C4-2B (cell line): Measurements from ENCODE around the gene RBM38.

Experiments
- H3K27ac ChIP-seq: fragments of 450-650 bp; 2 replicates; pipeline ENCODE4 v1.5.1; 2017
- ZFX ChIP-seq: fragments of 450-650 bp; IDR thresholded peaks from 2 replicates; pipeline ENCODE4 v1.6.1; 2017
- TF ChIP-seq, protein P1 (sequence below): fragments of 450-650 bp; conservative IDR thresholded peaks from 2 replicates; pipeline ENCODE4 v1.5.1; 2017; ENCODE audit warnings: mild to moderate bottlenecking

RBM38 gene

DNA sequence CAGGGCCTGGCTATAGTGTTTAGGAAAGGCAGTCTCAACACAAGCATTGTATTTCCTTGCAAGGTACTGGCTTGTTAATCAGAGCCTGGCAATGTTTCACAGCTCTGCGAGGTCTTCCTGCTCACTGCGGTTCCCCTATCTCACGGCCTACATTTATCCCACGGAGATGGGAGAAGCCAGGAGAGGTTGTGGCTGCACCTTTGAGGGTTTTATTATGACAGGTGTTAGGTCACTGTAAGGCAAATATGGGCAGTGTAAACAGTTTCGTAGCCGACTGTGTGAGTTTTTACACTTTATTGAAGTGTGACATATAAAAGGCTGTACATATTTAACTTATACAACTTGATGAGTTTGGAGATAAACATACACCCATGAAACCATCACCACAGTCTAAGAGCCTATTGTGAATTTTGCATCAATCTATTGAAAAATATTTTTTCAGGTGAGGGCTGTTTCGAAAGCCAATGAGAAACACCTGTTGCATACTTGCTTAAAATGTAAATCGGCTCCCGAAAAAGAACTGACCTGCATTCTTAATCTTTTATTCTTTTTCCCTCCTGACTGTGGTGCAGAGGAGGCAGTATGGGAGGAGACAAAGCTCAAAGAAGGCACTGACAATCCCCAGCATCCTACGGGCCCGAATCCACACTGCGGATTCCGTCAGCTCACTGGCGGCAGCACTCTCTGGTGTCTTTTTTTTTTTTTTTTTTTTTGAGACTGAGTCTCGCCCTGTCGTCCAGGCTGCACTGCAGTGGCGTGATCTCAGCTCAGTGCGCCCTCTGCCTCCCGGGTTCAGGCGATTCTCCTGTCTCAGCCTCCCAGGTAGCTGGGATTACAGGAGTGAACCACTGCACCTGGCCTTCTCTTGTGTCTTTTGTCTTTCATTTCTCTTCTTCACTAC lies 7.5 kb upstream of the RBM38 start:
- H3K27ac ChIP-seq: no peak overlapping the region
- TF ChIP-seq, protein P1, sequence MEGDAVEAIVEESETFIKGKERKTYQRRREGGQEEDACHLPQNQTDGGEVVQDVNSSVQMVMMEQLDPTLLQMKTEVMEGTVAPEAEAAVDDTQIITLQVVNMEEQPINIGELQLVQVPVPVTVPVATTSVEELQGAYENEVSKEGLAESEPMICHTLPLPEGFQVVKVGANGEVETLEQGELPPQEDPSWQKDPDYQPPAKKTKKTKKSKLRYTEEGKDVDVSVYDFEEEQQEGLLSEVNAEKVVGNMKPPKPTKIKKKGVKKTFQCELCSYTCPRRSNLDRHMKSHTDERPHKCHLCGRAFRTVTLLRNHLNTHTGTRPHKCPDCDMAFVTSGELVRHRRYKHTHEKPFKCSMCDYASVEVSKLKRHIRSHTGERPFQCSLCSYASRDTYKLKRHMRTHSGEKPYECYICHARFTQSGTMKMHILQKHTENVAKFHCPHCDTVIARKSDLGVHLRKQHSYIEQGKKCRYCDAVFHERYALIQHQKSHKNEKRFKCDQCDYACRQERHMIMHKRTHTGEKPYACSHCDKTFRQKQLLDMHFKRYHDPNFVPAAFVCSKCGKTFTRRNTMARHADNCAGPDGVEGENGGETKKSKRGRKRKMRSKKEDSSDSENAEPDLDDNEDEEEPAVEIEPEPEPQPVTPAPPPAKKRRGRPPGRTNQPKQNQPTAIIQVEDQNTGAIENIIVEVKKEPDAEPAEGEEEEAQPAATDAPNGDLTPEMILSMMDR: no peak
- no peak for TF ChIP-seq ZFX

DNA sequence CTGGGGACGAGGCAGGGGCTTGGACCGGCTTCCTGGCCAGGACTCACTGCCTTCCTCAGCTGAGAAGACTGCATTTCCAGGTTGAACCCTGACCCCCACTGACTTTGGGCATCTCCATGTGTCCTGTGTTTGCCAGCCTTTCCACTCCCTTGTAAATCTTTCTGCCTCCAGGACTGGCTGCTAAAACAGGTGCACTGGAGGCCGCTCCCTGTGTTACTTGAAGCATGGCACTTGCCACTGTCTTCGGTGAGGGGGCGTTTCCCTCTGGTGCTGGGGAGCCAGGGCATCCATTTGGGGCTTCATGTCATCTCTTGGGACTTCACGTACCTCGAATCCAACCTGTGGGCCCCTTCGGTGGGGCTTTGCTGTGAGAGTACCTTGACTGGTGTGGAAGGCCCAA lies 6.7 kb upstream of the RBM38 start:
- no peak for TF ChIP-seq ZFX
- TF ChIP-seq, protein P1: no peak
- no peak overlapping the region for H3K27ac ChIP-seq

DNA sequence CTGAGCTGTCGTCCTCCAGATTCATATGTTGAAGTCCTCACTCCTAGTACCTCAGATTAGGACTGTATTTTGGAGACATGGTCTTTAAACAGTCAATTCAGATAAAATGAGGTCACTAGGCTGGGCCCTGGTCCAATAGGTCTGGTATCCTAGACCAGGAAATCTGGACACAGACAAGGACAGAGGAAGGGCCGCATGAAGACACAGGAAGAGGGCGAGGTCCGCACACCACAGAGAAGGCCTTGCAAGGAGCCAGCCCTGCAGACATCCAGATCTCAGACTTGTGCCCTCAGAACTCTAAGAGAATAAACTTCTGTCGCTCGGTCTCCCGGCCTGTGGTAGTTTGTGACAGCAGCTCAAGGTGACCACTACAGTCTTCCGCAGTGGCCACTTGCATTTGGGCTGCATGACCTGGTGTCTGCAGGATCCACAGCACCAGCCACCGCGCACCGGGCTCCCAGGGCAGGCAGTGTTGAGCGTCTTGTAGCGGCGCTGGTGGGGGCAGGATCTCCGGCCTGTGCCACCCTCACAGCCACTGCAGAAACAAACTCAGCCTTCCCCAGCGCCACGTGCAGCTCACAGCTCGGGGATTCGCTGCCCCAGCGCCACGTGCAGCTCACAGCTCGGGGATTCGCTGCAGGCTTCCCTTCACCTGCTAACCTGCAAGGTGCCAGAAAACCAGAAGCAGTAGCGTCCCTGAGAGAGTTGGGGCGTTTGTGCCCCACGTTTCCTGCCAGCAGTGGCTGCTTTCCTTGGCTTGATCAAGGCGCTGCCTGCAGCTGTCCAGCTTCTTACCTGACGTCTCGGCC lies 6.0 kb upstream of the RBM38 start:
- TF ChIP-seq ZFX: no peak
- TF ChIP-seq, protein P1: no peak
- no peak overlapping the region for H3K27ac ChIP-seq

DNA sequence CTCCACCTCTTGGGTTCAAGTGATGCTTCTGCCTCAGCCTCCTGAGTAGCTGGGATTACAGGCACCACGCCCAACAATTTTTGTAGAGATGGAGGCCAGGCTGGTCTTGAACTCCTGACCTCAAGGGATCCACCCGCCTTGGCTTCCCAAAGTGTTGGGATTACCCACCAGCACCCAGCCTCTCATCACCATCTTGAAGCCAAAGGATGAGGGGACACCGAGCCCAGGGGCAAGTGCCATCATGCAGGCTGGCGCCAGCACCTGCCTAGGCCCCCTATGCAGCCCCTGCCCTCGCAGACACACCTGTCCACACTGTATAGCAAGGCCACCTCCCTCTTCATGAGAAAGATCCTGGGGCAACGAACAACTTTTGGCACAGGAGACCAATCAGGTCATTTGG lies 5.3 kb upstream of the RBM38 start:
- no peak overlapping the region for H3K27ac ChIP-seq
- no peak for TF ChIP-seq ZFX
- TF ChIP-seq, protein P1: no peak

DNA sequence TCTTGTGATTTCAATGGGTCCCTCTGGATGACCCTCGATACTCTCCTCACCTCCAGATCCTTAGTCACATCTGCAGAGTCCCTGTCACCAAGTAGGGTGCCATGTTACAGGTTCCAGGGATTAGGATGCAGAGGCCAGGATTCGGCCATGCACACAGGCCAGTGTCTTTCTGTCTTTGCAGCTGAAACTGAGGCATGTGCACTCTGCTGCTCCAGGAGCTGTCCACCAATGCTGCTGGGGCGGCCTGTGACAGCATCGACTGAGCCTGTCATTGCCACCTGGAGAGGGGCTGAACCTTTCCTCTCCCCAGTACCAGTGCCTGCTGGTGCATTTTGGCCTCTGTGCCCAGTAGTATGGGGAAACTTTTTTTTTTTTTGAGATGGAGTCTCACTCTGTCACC lies 4.4 kb upstream of the RBM38 start:
- H3K27ac ChIP-seq: no peak overlapping the region
- TF ChIP-seq ZFX: no peak
- TF ChIP-seq, protein P1: no peak

DNA sequence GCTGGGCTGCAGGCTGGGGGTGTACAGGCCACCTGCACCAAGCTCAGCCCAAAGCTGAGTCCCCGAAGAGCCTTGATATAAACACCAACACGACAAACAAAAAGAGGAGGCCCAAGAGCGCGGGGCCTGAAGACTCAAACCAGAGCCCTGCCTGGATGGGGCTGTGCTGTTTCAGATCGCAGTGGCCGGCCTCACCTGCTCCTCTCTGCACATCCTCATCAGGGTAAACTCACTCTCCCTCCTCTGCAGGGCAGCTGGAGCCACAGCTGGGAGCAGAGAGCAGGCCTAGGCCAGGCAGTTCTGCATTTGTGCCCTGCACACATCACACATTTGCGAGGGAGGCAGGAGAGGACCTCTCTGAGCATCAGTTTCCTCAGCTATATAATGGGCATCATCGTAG lies 3.7 kb upstream of the RBM38 start:
- TF ChIP-seq, protein P1: no peak
- no peak for TF ChIP-seq ZFX
- H3K27ac ChIP-seq: no peak overlapping the region

DNA sequence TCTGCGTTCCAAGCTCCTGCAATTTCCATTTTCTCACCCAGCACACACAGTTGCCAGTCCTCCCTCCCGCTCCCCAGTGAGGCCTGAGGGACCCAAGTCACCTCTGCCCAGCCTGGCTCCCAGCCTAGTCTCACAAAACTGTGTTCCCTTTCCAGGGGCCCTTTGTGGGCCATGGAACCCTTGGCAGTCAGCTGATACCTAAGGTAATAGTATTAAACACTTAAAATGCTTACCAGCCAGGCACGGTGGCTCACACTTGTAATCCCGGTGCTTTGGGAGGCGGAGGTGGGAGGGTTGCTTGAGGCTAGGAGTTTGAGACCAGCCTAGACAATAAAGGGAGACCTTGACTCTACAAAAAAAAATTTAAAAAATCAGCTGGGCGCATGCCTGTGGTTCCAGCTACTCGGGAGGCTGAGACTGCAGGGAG lies 3.2 kb upstream of the RBM38 start:
- TF ChIP-seq, protein P1: no peak
- TF ChIP-seq ZFX: no peak
- no peak overlapping the region for H3K27ac ChIP-seq
